ENCODE results near the gene MSL1. TPM values are rescaled to one million over a fixed set of nuclear protein-coding genes. Genes with fewer than 3 reads are reported as not detected.

MSL1 gene
- total RNA-seq, result 87.6 and 95.8 TPM in 2 replicates

GRCh38 chr17:40121181-40122135 lies at the start of gene MSL1:
TSS of gene MSL1 (plus strand) at chr17:40121971. CDS start at chr17:40122613, 642 bp downstream.
- DNase-seq (ENCODE audit: low spot score), result peak; percentile 84
- H3K27ac Mint-ChIP-seq, result peak within 1 kb of the TSS; percentile 77
- no peaks in the 10 kb centered on the region for H3K27me3 Mint-ChIP-seq (ENCODE audit: low read depth)
- no peaks in the 10 kb centered on the region for H3K9me3 Mint-ChIP-seq
- H3K36me3 Mint-ChIP-seq (ENCODE audit: low read depth), result peaks cover 35% of the 10 kb centered on the region
- intact Hi-C loops (cut with micrococcal nuclease), result loop anchor here (1.0 kb wide), 1 partner anchor 8 kb away; no protein-coding TSS in a partner anchor
- H3K4me1 Mint-ChIP-seq (ENCODE audit: low read depth), result peaks cover 32% of the 10 kb centered on the region
- H3K4me3 Mint-ChIP-seq (ENCODE audit: low read depth), result peak within 1 kb of the TSS; percentile 84

DNA sequence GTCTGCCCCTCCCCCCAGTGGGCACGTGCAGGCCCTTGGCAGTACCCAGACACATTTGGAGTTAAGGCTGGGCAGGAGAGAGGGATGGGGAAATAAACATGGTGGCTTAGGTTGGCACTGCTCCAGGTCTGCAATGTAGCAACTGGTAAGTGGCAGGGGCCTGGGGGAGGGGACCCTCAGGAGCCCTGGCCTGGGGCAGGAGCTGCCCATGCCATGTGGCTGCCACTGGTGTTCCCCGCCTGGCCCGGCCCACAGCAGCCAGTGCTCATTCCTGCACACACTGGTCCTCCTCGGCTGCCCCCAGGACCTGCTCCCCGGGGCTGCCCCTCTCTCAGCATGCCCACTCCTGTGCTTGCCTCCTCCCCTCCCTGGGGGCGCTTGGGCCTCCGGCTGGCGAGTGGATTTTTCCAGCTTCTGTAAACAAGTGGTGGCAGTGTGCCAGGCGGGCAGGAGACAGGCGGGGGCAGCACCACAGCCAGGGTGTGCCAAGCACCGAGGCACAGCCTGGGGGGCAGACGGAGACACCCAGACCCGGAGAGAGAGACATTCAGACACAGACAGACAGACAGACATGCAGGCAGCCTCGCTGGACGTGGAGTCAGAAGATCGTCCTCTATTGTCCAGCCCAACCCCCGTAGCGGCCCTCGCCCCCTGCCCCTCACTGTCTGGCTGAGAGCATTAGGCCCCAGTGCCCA lies 49.6 kb upstream of the MSL1 start:
- Mint-ChIP-seq H3K27ac (no peak overlapping the region), H3K4me3 (ENCODE audit: low read depth) (no peak overlapping the region), H3K36me3 (ENCODE audit: low read depth) (no peaks in the 10 kb centered on the region), H3K4me1 (ENCODE audit: low read depth) (peaks cover 32% of the 10 kb centered on the region), H3K9me3 (no peaks in the 10 kb centered on the region), H3K27me3 (ENCODE audit: low read depth) (no peaks in the 10 kb centered on the region)
- DNase-seq (ENCODE audit: low spot score), result no peak
- intact Hi-C loops (cut with micrococcal nuclease), result no loop called here

GRCh38 chr17:40072735-40073346 lies 48.9 kb upstream of the MSL1 start:
- Mint-ChIP-seq H3K4me3 (ENCODE audit: low read depth) (no peak overlapping the region), H3K27me3 (ENCODE audit: low read depth) (no peaks in the 10 kb centered on the region), H3K4me1 (ENCODE audit: low read depth) (peaks cover 29% of the 10 kb centered on the region), H3K9me3 (no peaks in the 10 kb centered on the region), H3K27ac (no peak overlapping the region), H3K36me3 (ENCODE audit: low read depth) (no peaks in the 10 kb centered on the region)
- DNase-seq (ENCODE audit: low spot score), result no peak
- intact Hi-C loops (cut with micrococcal nuclease), result no loop called here

DNA sequence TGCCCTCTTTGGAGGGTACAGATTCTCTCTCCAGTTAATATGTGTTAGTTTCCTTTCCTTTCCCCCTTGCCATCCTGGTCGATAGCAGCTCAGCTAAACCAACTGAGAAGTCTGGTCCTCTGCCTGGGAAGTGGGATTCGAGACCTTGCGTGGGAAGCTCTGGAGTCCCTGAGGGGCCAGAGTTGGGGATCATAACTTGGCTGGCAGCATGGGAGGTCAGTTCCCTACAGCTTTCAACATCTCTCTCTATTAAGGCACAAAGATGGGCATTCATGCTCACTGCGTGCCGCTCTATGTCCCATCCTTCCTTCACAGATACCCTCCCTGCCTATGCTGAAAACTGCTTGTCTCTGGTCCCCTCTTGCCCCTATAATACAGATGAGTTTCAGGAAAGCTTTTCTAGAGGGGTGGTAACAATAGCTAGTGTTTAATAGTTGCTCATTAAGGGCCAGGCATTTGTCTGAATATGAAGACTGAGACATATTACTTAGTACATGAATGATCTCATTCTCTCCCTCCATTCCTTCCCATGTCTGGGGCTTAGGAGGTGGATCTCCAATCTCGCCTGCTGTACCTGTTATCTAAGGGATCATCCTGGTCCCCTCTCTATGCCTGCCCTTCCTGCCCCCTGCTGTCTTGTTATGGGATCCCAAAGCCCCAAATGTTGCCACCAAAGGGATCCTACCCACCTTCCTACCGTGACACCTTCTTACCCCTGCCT lies 48.2 kb upstream of the MSL1 start:
- Mint-ChIP-seq H3K27me3 (ENCODE audit: low read depth) (no peaks in the 10 kb centered on the region), H3K9me3 (no peaks in the 10 kb centered on the region), H3K4me3 (ENCODE audit: low read depth) (no peak overlapping the region), H3K4me1 (ENCODE audit: low read depth) (peaks cover 24% of the 10 kb centered on the region), H3K36me3 (ENCODE audit: low read depth) (no peaks in the 10 kb centered on the region), H3K27ac (no peak overlapping the region)
- DNase-seq (ENCODE audit: low spot score), result no peak
- intact Hi-C loops (cut with micrococcal nuclease), result no loop called here

GRCh38 chr17:40074175-40074512 lies 47.6 kb upstream of the MSL1 start:
- H3K4me3 Mint-ChIP-seq (ENCODE audit: low read depth), result no peak overlapping the region
- H3K27ac Mint-ChIP-seq, result no peak overlapping the region
- no peaks in the 10 kb centered on the region for H3K27me3 Mint-ChIP-seq (ENCODE audit: low read depth)
- H3K4me1 Mint-ChIP-seq (ENCODE audit: low read depth), result peaks cover 19% of the 10 kb centered on the region
- no peaks in the 10 kb centered on the region for H3K36me3 Mint-ChIP-seq (ENCODE audit: low read depth)
- no peaks in the 10 kb centered on the region for H3K9me3 Mint-ChIP-seq
- intact Hi-C loops (cut with micrococcal nuclease), result no loop called here
- no peak for DNase-seq (ENCODE audit: low spot score)

- intact Hi-C loops (cut with micrococcal nuclease), result loop anchor here (1.0 kb wide), 1 partner anchor 62 kb away; no protein-coding TSS in a partner anchor
- Mint-ChIP-seq H3K9me3 (no peaks in the 10 kb centered on the region), H3K4me3 (ENCODE audit: low read depth) (no peak overlapping the region), H3K27me3 (ENCODE audit: low read depth) (no peaks in the 10 kb centered on the region), H3K36me3 (ENCODE audit: low read depth) (no peaks in the 10 kb centered on the region), H3K4me1 (ENCODE audit: low read depth) (peaks cover 12% of the 10 kb centered on the region), H3K27ac (no peak overlapping the region)
- no peak for DNase-seq (ENCODE audit: low spot score)
These were observed 46.9 kb upstream of the MSL1 start for GRCh38 chr17:40074871-40075200.

GRCh38 chr17:40075201-40075941 lies 46.4 kb upstream of the MSL1 start:
- H3K9me3 Mint-ChIP-seq, result no peaks in the 10 kb centered on the region
- no peak overlapping the region for H3K4me3 Mint-ChIP-seq (ENCODE audit: low read depth)
- no peaks in the 10 kb centered on the region for H3K36me3 Mint-ChIP-seq (ENCODE audit: low read depth)
- H3K4me1 Mint-ChIP-seq (ENCODE audit: low read depth), result peaks cover 9% of the 10 kb centered on the region
- DNase-seq (ENCODE audit: low spot score), result peak; percentile 54
- no peaks in the 10 kb centered on the region for H3K27me3 Mint-ChIP-seq (ENCODE audit: low read depth)
- intact Hi-C loops (cut with micrococcal nuclease), result loop anchor here (1.0 kb wide), 1 partner anchor 62 kb away; no protein-coding TSS in a partner anchor
- H3K27ac Mint-ChIP-seq, result no peak overlapping the region

DNA sequence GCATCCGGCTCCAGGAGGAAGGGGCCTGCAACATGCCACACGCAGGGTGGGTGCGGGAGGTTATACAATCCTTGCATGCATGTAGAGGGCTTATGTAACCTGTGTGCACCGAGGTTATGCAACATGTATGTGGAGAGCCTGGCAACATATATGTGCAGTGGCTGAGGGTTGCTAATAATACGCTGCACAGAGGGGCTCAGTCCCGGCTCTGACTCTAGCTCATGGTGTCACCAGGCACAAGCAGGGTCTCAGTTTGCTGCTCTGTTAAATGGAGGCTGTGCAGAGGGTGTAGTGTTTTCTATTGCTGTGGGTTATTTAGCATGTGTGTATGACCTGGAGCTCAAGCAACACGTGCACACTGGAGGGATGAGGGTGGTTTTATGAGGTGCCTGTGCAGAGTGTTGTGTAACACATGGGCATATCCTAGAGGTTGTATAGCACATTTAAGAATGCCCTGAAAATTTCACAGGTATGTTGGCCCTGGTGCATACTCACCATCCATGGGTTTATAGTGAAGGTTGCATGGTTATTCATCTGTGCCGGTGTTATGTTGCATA lies 45.8 kb upstream of the MSL1 start:
- Mint-ChIP-seq H3K9me3 (no peaks in the 10 kb centered on the region), H3K27me3 (ENCODE audit: low read depth) (no peaks in the 10 kb centered on the region), H3K36me3 (ENCODE audit: low read depth) (no peaks in the 10 kb centered on the region), H3K4me1 (ENCODE audit: low read depth) (peaks cover 9% of the 10 kb centered on the region), H3K4me3 (ENCODE audit: low read depth) (no peak overlapping the region), H3K27ac (no peak overlapping the region)
- intact Hi-C loops (cut with micrococcal nuclease), result loop anchor here (1.0 kb wide), 1 partner anchor 63 kb away; no protein-coding TSS in a partner anchor
- no peak for DNase-seq (ENCODE audit: low spot score)

- H3K4me3 Mint-ChIP-seq (ENCODE audit: low read depth), result no peak overlapping the region
- DNase-seq (ENCODE audit: low spot score), result no peak
- no peaks in the 10 kb centered on the region for H3K9me3 Mint-ChIP-seq
- H3K27me3 Mint-ChIP-seq (ENCODE audit: low read depth), result no peaks in the 10 kb centered on the region
- H3K4me1 Mint-ChIP-seq (ENCODE audit: low read depth), result peaks cover 9% of the 10 kb centered on the region
- no peaks in the 10 kb centered on the region for H3K36me3 Mint-ChIP-seq (ENCODE audit: low read depth)
- no peak overlapping the region for H3K27ac Mint-ChIP-seq
- intact Hi-C loops (cut with micrococcal nuclease), result no loop called here
These were observed 45.2 kb upstream of the MSL1 start for GRCh38 chr17:40076591-40076990.

DNA sequence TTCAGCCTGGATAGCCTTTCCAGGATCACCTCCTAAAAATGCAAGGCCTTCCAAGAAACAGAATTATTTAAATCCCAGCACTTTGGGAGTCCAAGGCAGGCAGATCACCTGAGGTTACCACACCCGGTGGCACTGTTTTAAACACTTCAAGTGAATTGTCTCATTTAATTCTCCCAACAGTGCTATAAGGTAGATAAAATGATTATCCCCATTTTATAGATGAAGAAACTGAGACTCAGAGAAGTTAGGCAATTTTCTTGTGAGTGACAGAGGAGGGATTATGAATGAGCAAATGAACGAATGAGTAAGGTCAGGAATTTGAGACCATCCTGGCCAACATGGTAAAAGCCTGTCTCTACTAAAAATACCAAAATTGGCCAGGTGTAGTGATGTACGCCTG lies 42.2 kb upstream of the MSL1 start:
- H3K9me3 Mint-ChIP-seq, result no peaks in the 10 kb centered on the region
- H3K27me3 Mint-ChIP-seq (ENCODE audit: low read depth), result no peaks in the 10 kb centered on the region
- peaks cover 9% of the 10 kb centered on the region for H3K4me1 Mint-ChIP-seq (ENCODE audit: low read depth)
- intact Hi-C loops (cut with micrococcal nuclease), result no loop called here
- H3K36me3 Mint-ChIP-seq (ENCODE audit: low read depth), result peaks cover 3% of the 10 kb centered on the region
- no peak overlapping the region for H3K27ac Mint-ChIP-seq
- H3K4me3 Mint-ChIP-seq (ENCODE audit: low read depth), result no peak overlapping the region
- DNase-seq (ENCODE audit: low spot score), result no peak

GRCh38 chr17:40084477-40084876 lies 37.3 kb upstream of the MSL1 start:
- no peaks in the 10 kb centered on the region for H3K27me3 Mint-ChIP-seq (ENCODE audit: low read depth)
- H3K4me1 Mint-ChIP-seq (ENCODE audit: low read depth), result no peaks in the 10 kb centered on the region
- intact Hi-C loops (cut with micrococcal nuclease), result no loop called here
- no peak overlapping the region for H3K4me3 Mint-ChIP-seq (ENCODE audit: low read depth)
- no peak for DNase-seq (ENCODE audit: low spot score)
- H3K36me3 Mint-ChIP-seq (ENCODE audit: low read depth), result peaks cover 4% of the 10 kb centered on the region
- H3K27ac Mint-ChIP-seq, result no peak overlapping the region
- no peaks in the 10 kb centered on the region for H3K9me3 Mint-ChIP-seq

Data from activated T-helper 2 cell treated with anti-CD3 and anti-CD28 coated beads, Interferon-gamma antibody, Interleukin-2, Interleukin-4, amounts not matched to agents 10 μg/mL and 5 μg/mL and 100 μg/mL, durations not matched to agents 14 hours and 24 hours and 36 hours (primary cell).